GM13977 (cell line): Measurements from ENCODE around the gene IYD.
"Not testable (repeated sequence)": the region's sequence is repeated elsewhere in the genome, so short reads cannot be mapped to it uniquely, and the experiment has no call there.

ENCODE experiments used
- DNase-seq: peaks from one replicate; pipeline ENCODE4 v3.0.0; 2012; ENCODE audit warnings: low spot score
- in situ Hi-C: fragments of 300-500 bp; cut with MboI; formaldehyde crosslinking; loops from one replicate; pipeline ENCODE4 v1.12.0; 2022; ENCODE audit warnings: low sequenced_read_pairs, low pct_unique_long_range_greater_than_20kb, mixed read lengths, inconsistent platforms; ENCODE audit not compliant: unreplicated experiment
- TF ChIP-seq, protein P1 (sequence below): IDR thresholded peaks from 2 replicates; pipeline ENCODE4 v1.5.1; 2012; ENCODE audit warnings: mild to moderate bottlenecking, control low read depth; ENCODE audit not compliant: insufficient read depth; ENCODE audit errors: extremely low read depth, missing control alignments

IYD gene

DNA sequence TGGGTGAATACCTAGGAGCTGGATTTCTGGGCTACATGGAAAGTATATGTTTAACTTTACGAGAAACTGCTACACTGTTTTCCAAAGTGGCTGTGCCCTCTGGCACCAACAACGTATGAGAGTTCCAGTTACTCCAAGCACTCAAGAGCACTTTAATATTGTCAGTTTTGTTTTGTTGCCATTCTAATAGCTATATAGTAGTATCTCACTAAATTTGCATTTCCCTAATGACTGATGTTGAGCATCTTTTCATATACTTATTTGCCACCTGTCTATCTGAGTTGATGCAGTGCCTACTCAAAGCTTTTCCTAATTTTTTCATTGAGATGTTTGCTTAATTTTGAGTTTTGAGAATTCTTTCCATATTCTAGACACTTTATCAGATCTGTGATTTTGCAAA is 76.7 kb downstream of the IYD start:
- TF ChIP-seq, protein P1, sequence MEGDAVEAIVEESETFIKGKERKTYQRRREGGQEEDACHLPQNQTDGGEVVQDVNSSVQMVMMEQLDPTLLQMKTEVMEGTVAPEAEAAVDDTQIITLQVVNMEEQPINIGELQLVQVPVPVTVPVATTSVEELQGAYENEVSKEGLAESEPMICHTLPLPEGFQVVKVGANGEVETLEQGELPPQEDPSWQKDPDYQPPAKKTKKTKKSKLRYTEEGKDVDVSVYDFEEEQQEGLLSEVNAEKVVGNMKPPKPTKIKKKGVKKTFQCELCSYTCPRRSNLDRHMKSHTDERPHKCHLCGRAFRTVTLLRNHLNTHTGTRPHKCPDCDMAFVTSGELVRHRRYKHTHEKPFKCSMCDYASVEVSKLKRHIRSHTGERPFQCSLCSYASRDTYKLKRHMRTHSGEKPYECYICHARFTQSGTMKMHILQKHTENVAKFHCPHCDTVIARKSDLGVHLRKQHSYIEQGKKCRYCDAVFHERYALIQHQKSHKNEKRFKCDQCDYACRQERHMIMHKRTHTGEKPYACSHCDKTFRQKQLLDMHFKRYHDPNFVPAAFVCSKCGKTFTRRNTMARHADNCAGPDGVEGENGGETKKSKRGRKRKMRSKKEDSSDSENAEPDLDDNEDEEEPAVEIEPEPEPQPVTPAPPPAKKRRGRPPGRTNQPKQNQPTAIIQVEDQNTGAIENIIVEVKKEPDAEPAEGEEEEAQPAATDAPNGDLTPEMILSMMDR = no peak
- in situ Hi-C loops = no loop called here
- no peak for DNase-seq

DNA sequence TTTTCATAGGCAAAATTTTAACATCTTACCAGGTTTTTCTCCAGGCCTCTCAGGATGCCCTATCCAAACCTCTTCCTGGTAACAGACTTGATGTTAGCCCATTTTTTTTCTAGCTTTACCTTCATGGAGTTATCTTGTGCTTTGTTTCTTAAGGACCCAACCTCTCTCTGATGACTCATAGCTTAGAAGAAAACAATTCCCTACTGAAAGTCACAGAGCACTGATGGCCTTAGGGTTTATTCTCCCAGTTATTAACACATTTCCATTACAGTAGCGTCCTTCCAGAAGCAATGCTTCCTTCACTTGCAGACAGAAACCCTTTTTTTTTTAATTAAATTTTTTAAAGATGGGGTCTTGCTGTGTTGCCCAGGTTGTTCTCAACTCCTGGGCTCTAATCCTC is 79.4 kb downstream of the IYD start:
- no peak for DNase-seq
- TF ChIP-seq, protein P1 = no peak
- in situ Hi-C loops = no loop called here

DNA sequence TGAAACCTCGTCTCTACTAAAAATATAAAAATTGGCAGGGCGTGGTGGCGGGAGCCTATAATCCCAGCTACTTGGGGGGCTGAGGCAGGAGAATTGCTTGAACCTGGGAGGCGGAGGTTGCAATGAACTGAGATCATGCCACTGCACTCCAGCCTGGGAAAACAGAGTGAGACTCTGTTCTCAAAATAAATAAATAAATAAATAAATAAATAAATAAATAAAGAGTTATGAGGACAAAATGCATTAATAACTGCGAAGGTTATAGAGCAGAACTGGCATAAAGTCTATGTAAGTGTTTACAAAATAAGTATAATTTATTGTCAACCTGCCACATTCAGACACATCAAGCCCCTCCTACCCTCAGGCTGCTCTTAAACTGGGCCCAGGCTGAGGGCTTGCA is 80.2 kb downstream of the IYD start:
- DNase-seq, in situ Hi-C loops: not testable (repeated sequence)

DNA sequence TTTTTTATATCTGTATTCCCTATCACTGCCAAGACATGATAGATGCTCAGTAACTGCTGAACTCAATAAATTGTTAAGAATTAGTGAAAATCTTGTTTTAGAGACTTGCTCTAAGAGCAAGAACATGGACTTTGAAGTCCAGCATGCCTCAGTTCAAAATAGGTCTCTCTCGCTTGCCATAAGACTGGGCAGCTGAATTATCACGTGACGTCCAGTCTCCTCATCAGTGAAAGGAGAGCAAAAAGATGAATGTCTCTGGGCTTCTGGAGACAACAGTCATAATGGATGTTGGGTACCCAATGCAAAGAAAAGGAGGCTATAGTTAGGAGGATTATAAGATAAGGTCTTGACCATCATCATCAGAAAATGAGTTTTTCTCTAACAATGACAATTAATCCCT is 82.1 kb downstream of the IYD start:
- TF ChIP-seq, protein P1 = no peak
- in situ Hi-C loops = no loop called here

DNA sequence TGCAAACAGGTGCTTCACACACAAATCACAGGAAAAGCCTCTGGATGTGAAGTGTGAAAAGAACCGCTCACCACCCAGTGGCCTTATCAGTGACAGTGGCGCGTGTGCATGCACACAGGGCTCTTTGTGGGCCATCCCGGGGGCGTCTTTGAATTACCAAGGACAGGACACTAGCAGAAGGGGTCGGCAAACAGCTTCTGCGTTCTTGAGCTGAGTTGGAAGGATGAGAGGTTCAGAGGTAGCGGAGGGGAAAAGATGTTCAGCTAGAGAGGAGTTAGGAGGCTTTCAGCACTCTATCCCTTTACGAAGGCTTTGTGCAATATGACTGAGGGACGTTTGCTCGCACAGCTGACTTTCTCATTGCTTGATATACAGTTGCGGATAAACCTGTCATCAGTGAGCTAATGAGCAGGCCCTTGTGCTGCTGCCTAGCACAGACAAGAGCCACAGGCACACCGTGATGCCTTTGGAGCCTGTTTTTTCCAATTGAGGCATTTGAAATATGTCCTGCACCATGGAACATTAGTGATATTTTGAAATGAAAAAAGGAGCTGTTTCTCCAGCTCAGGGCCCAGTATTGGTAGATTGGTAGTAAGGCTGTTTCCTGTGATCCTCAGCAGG is 83.1 kb downstream of the IYD start:
- no peak for DNase-seq
- TF ChIP-seq, protein P1 = no peak
- in situ Hi-C loops = no loop called here

More for the DNA sequence above, 82.1 kb downstream of the IYD start:
- no peak for DNase-seq

DNA sequence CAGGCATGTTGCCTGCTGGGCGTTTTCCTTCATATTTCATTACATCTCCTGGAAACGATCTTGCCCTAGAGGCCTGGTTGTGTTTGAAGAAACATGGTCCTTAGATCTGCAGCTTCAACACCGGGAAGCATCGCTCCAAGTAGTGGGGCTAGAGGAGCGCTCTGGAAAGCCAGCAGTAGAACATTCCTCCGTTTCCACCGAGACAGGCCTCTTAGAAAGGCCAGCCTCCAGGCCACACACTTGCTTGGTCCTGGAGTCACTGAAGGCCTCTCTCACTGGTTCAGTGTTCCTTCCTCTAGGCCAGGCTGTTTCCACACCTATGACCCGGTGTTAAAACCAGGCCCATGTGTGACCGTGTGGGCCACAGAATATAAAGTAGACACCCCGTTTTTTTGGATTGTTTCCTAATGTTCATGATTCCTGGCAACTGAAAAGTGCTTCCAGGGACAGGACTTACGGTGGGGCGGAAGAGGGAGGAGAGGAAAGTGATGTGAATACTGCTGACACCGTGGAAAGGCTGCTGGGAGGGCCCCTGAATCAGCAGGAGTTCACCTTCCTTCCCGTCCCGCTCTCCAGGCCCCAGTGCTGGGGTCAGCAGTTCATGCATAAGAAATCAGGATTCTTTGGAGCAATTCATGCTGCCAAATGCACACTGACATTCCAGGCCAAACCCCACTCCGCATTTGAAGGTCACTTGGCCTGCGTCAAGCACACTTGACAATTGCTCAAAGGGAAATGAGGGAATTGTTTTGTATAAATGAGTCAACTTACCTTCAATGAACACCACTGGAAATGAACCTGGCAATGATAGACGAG is 83.8 kb downstream of the IYD start:
- no peak for DNase-seq

DNA sequence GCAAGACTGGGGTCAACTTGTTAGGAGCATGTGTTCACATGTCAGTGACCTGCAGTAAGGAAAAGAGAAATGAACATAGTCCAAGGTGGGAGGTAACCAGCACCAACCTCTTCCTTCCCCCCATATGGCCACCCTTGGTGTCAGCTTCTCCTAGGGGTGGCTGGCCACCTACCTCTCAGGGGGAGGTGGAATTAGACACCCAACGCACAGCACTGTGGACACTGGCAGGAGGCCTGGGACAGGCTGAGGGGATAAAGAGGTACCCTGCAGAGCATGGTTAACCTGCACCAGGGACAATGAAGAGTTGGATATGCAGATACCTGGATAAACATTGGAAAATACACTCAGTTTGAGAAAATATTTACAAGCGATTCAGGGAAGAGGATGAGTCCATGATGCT is 84.5 kb downstream of the IYD start:
- no peak for DNase-seq
- TF ChIP-seq, protein P1 = no peak
- in situ Hi-C loops = no loop called here

More for the DNA sequence above, 83.8 kb downstream of the IYD start:
- in situ Hi-C loops = no loop called here
- TF ChIP-seq, protein P1 = no peak
